ENCODE data around the gene ZDHHC8.

Gene ZDHHC8

GRCh38 chr22:20164863-20165262, 33.3 kb downstream of the ZDHHC8 start:
- DNase-seq: no peak

- DNase-seq: no peak
These were observed 33.8 kb downstream of the ZDHHC8 start for GRCh38 chr22:20165421-20165820.

GRCh38 chr22:20165913-20166312, 34.3 kb downstream of the ZDHHC8 start:
- no peak for DNase-seq

GRCh38 chr22:20166703-20167102, 35.1 kb downstream of the ZDHHC8 start:
- DNase-seq: no peak

- no peak for DNase-seq
These were observed 36.2 kb downstream of the ZDHHC8 start for GRCh38 chr22:20167643-20168322.

- DNase-seq: no peak
These were observed 37.7 kb downstream of the ZDHHC8 start for GRCh38 chr22:20169253-20169822.

- no peak for DNase-seq
These were observed 38.6 kb downstream of the ZDHHC8 start for GRCh38 chr22:20170170-20170569.

- no peak for DNase-seq
These were observed 39.9 kb downstream of the ZDHHC8 start for GRCh38 chr22:20171288-20172140.

GRCh38 chr22:20172141-20172613, 40.6 kb downstream of the ZDHHC8 start:
- DNase-seq: no peak

- no peak for DNase-seq
These were observed 41.6 kb downstream of the ZDHHC8 start for GRCh38 chr22:20173246-20173645.

- no peak for DNase-seq
These were observed 42.2 kb downstream of the ZDHHC8 start for GRCh38 chr22:20173772-20174171.

GRCh38 chr22:20174785-20175596, 43.4 kb downstream of the ZDHHC8 start:
- no peak for DNase-seq

GRCh38 chr22:20175597-20175900, 43.9 kb downstream of the ZDHHC8 start:
- no peak for DNase-seq

- no peak for DNase-seq
These were observed 44.9 kb downstream of the ZDHHC8 start for GRCh38 chr22:20176421-20177085.

- no peak for DNase-seq
These were observed 45.8 kb downstream of the ZDHHC8 start for GRCh38 chr22:20177217-20177911.

- DNase-seq: no peak
These were observed 46.7 kb downstream of the ZDHHC8 start for GRCh38 chr22:20178075-20178914.

- no peak for DNase-seq
These were observed 47.3 kb downstream of the ZDHHC8 start for GRCh38 chr22:20178915-20179227.

GRCh38 chr22:20179455-20180244, 48.0 kb downstream of the ZDHHC8 start:
- no peak for DNase-seq

GRCh38 chr22:20180245-20180630, 48.6 kb downstream of the ZDHHC8 start:
- DNase-seq: no peak

GRCh38 chr22:20180640-20181039, 49.0 kb downstream of the ZDHHC8 start:
- DNase-seq: no peak

All from NCI-H226 (cell line).